GM11168 (cell line): ENCODE measurements around the gene LRRFIP2.
"Not testable (repeated sequence)": the region's sequence is repeated elsewhere in the genome, so short reads cannot be mapped to it uniquely, and the experiment has no call there.

Experiments used
- in situ Hi-C: fragments of 300-500 bp; cut with MboI; formaldehyde crosslinking; loops from one replicate; pipeline ENCODE4 v1.12.0; 2022; ENCODE audit warnings: low sequenced_read_pairs; ENCODE audit not compliant: unreplicated experiment

LRRFIP2 gene

DNA sequence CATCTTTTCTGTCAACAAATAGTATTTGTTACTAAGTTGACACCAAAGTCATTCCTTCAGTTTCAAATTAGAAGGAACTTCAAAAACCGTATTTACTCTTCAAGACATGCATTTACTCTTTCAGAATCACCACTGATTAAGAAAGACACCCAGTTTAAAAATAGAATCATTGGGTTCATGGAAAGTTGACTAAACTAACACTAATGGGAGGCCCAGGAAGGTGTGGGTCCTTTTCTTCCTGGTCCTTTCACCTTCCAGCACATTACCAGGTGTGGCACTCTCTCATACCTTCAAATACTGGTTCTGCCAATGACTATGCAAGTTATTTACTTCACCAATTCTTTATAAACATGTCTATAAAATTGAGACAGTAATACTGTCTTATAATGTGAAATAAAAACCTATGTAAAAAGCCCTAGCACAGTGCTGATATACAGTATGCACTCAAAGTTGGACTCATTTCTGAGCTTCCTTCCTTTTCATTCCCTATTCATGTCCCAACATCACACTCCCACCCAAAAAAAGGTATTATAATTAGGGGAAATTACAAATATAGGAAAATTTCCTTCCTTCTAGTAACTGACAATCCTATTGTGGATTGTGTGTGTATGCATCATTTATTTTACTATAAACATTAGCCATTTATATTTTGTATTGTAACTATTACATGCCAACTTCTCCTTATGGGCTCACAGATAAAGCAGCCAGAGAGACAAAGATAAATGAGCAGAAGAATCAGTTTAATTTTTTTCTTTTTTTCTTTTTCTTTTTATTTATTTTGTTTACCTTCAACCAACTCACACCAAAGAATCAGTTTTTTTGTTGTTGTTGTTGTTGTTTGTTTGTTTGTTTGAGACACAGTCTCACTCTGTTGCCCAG, 48.9 kb downstream of the LRRFIP2 start:
- in situ Hi-C loops, result no loop called here

DNA sequence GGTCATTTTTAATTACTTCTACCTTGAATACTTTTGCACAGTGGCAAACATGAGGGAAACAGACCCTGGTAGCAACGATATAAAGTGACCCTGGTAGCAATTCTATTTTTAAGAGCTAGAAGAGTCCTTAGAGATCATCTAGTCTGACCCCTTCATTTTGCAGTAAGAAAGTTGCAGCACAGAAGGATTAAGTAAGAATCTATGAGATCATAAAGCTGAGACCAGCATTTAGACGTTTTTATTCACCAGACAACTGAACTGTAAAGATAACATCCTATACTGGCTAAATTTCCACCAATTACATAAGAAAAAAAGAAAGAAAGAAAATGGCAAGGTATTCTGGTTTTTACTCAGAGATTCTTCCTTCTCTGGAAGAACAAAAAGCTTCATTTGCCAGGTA, 49.9 kb downstream of the LRRFIP2 start:
- in situ Hi-C loops, result no loop called here

- in situ Hi-C loops, result no loop called here
Observed at GRCh38 chr3:37123292-37123691, 51.1 kb downstream of the LRRFIP2 start.

DNA sequence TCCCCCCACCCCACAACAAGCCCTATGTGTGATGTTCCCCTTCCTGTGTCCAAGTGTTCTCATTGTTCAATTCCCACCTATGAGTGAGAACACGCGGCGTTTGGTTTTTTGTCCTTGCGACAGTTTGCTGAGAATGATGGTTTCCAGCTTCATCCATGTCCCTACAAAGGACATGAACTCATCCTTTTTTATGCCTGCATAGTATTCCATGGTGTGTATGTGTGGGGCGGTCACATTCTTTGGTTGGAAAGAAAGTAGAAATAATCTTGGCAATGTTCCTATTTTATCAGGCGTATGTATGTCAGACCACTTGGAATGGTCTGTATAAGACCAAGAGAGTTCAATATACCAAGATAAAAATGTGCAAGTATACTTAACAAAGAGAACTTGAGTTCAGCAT, 52.3 kb downstream of the LRRFIP2 start:
- in situ Hi-C loops, result not testable (repeated sequence)

DNA sequence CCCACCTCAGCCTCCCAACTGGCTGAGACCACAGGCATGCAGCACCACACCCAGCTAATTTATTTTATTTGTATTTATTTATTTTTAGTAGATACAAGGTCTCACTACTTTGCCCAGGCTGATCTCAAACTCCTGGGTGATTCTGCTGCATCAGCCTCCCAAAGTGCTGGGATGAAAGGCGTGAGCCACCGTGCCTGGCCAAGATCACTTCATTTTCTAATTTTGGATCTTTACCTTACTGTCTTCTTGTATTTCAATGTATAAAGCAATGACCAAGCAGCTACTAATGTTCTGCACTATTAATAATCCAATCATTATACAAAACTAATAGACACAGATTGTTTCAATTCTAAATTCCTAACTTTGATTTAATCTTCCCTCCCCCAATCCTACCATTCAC, 56.2 kb downstream of the LRRFIP2 start:
- in situ Hi-C loops, result no loop called here

DNA sequence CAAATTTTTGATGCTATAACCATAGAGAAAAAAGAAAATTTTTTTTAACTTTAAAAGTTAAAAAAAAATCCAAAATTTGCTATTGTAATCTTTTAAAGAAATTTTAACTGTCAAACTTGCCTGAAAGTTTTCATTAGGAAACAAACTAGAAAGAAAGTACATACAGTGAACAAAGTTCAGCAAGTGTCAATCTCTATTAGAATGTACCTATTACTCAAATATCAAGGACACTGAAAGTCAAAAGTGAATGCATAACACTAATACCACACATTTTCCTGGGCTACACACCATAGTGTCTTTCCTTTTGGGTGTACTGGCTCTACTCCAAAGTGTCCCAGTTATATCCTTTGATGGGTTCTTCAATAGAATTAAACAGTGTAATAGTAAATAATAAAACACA, 56.8 kb downstream of the LRRFIP2 start:
- in situ Hi-C loops, result no loop called here

DNA sequence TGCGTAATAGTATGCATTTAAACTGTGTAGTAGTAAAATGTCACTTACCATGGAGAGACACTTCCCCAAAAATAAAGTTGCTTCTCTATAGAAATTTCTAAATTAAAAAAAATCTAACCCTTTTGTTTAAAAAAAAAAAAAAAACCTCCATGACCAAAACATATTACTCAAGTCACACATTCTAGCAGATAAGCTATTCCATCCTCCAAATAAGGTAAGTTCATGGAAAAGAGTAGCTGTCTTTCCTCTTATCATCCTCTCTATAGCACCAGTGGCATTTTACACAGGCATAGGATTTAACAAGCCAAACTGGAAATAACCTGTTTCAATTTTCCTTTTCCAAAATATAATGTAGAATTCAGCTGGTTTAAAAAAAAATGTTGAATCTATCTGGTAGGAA, 57.4 kb downstream of the LRRFIP2 start:
- in situ Hi-C loops, result no loop called here

DNA sequence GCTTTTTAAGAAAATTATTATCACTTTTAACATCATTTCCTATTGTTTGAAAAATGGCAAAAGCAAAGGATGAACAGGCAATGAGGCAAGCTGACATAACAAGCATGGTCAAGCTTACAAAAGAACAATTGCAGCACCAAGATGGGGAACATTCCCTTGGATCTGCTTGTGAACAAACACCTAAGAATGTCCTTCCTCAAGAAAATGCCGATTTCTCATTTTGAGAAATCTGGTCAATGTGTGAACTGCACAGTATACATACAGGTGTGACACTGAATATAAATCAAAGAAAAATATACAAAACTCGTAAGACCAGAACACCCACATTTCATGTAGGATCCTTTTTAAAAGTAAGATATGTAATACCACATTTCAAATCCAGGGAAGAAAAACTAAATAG, 58.9 kb downstream of the LRRFIP2 start:
- in situ Hi-C loops, result no loop called here

GRCh38 chr3:37114251-37115145, 59.9 kb downstream of the LRRFIP2 start:
- in situ Hi-C loops, result no loop called here

DNA sequence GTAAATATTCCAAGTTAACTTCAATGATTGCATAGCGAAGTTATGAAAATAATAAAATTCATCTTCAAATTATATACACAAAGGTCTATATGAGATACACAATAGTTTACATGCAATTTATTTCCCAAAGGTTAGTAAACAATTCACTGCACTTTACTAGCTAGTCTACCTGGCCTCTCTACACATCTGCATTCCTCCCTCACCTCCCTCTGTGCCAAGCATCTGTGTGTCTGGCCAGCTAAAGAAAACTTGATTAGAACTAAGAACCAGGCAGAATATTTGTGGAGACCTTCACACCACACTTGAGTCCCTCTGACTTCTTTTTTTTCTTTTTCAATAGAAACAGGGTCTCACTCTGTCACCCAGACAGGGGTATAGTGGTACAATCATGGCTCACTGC, 61.4 kb downstream of the LRRFIP2 start:
- in situ Hi-C loops, result no loop called here

- in situ Hi-C loops, result no loop called here
Observed at GRCh38 chr3:37111199-37111598, 63.2 kb downstream of the LRRFIP2 start.

GRCh38 chr3:37107846-37108245, 66.5 kb downstream of the LRRFIP2 start:
- in situ Hi-C loops, result no loop called here

DNA sequence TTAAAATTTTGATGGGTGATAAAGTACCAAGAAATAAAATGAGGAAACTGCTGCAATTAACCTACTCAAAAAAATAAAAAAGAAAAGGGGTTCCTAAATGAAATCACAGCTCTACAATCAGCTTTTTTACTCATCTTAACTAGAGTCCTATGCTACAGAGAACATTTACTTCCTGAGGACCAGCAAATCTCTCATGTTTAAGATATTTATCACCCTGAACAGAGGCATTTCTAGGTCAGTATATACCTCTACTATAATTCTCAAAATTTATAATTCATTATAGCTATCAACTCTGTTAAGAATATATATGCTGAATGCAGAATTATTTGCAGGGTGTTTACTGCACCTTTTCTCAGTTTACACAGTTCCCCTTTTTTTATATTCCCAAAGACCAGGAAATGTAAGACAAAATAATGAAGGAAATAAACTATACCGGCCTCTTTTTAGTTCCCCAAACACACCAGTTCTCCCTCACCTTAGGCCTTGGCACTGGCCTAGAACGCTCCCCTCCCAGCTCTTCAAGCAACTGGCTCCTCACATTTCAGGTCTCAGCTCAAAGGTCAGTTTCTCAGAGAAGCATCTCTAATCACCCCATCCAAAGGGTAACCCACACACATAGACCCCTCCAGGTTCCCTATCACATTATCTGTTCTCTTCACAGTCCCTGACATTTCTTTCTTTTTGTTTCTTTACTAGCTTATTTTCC, 71.1 kb downstream of the LRRFIP2 start:
- in situ Hi-C loops, result no loop called here

DNA sequence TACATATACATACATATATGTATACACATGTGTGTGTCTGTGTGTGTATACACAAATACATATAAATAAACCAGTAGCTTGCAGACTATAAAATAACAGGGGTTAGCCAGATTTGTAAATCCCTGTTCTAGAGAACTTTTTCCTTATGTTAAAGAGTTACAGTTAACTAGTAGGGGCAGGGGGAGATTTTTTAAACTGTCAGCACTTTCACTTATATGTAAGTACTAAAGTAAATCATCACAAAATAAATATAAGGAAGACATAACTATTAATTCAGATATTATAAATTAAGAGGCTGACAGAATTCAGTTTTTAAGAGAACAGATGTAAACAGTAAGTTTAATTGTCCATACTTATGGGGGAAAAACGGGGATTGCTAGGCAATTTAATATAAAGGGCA, 74.0 kb downstream of the LRRFIP2 start:
- in situ Hi-C loops, result no loop called here

DNA sequence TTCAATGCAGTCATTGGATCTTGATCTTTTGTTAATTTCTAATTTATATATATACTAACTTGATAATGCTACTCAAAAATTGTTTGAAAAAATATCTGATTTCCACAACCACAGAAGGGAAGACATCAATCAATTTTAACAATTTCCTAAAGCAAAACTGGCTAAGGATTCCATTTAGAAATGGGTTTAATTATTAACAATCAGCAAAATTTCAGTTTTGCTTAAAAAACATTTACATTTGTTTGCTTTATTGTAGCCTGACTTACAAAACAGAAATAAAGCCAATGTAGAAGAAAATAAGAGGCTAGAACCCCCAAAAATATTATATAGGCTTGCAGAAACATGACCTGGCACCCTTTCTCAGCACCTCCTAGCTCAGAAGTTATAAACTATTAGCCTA, 74.9 kb downstream of the LRRFIP2 start:
- in situ Hi-C loops, result no loop called here

- in situ Hi-C loops, result no loop called here
Observed at GRCh38 chr3:37098884-37099283, 75.5 kb downstream of the LRRFIP2 start.

GRCh38 chr3:37097776-37098175, 76.6 kb downstream of the LRRFIP2 start:
- in situ Hi-C loops, result no loop called here

GRCh38 chr3:37096975-37097374, 77.4 kb downstream of the LRRFIP2 start:
- in situ Hi-C loops, result no loop called here

GRCh38 chr3:37096288-37096687, 78.1 kb downstream of the LRRFIP2 start:
- in situ Hi-C loops, result no loop called here

DNA sequence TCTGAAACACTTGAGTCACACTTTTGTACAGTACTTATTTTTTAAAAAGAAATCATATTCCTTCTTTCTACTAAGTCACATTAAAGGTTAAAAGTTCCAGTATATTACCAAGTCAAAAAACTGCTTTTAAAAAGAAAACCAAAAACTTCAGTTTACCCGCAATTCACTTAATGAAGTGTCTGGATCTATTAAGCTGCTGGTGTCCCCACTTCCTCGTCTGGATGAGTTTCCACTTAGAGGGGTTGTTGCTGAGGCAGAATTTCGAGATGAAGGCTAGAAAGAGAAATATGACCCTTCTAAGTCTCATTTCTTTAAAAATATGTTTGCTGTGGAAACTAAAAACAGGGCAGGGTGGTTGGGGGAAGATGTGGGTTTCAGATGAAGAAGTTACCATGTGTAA, 79.7 kb downstream of the LRRFIP2 start:
- in situ Hi-C loops, result no loop called here

DNA sequence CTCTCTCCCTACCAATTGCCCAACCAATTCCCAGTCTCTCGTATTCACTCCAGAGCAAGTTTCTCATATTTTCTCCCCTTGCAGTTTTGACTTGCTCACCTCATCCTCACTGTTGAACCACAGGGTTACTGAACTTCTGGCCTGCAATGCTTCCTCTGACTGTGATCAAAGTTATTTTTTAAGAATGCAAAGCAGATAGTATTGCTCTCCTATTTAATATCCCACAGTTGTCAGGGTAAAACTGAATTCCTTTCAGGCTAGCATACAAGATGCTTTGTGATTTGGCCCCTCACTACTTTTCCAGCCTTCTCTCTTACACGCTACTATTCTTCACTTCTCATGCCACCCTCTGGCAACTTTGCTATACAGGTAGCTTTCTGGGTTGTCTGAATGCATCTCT, 80.9 kb downstream of the LRRFIP2 start:
- in situ Hi-C loops, result no loop called here
